IPS DF 4.7 (cell line): ENCODE measurements around the gene CNPPD1.

Experiments used
- DNase-seq: peaks from one replicate; pipeline ENCODE4 v3.0.0-alpha.2; 2013; ENCODE audit warnings: low spot score; ENCODE audit errors: extremely low read depth

CNPPD1 gene

DNA sequence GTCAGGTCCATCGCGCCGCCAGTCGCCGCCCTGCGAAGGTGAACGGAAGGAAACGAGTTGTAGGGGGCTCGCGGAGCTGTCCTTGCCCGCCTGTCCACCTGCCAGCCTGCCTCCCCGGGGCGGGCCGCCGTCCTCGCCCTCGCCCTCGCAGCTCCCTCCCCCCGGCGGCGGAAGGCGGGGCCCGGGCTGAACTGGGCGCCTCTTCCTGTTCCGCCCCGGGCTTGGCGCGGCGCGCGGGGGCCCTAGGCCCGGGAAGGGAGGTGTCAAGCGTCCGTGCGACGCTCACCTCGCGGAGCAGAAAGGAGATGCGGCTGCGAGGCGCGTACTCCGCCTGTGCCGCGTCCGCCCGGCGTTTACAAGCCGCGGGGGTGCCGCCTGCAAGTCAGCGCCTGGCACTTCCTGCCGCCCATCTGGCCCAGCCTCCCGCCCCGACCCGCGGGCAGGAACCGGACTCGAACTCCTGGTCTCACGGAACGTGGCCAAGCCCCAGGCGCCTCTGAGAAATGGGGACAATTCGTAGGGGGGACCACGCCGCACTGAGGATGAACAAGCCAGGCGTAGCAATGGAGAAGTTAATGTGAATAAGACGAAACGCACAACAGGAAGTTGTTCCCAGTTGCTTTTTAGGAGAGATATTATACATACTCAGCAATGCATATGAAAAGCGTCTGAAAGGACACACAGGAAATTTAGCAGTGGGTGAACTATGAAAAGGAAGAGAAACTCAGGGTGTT, at the start of gene CNPPD1:
Gene CNPPD1, minus strand, starts transcription at position 108 of the 734 bp plus-strand sequence. Its CDS starts 97 bp downstream, at position 11.
- no peak for DNase-seq

- no peak for DNase-seq
Observed at GRCh38 chr2:219225350-219225749, 48.6 kb upstream of the CNPPD1 start.

DNA sequence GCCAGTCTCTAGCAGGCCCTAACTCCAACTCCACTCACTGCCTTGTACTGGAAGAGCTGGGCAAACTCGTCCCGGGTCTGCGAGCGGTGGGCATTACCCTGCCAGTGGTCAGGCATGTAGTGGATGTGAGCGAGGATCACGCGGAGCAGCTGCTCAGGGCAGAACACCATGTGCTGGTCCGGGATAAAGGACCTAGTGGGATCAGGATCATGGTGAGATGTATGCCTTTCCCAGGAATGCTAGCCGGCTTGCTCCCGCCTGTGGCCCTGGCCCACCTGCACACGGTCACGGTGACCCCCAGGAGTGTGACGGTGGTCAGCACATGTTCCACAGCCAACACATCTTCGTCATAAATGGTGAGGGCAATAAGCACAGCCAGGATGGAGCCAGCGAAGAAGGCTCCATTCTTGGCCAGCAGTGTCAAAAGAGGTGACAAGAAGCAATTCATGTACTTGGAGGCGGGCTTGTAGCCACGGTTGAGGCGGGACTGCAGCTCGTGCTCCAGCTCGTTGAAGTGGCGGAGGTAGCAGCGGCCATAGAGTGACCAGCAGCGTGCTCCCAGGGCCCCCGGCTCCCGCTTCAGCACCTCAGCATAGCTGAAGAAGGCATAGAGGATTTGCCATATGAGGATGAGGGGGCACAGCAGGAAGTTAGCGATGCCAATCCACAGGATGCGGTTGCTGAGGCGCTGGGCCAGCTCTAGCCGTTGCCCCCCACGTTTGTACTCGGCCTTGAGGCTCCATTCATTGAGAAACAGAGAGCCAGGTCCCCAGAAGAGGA, 47.3 kb upstream of the CNPPD1 start:
- DNase-seq: no peak

DNA sequence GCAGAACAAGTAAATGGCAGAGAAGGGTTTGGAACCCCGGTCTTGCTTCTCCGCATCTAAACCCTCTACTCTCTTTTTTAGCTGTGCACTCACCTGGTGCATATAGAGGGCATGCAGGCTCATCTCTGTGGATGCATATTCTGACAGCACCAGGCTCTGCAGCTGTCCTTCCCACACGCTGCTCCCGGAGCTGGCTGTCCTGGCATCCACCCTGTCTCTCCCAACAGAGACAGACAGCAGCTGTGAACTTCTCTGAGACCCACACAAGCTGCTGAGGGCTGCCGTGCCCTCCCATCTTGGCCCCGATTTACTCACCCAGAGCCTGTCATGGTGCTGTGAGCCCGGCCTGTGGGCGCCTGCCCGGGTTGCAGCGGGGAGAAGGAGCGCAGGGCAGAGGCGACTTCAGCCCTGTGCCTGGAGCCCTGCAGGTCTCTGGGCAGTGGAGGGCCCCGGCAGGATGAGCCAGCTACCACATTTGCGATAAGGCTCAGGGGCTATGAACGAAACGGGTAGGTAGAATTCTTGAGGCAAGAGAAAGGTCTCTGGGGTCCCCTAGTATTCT, 45.3 kb upstream of the CNPPD1 start:
- no peak for DNase-seq

DNA sequence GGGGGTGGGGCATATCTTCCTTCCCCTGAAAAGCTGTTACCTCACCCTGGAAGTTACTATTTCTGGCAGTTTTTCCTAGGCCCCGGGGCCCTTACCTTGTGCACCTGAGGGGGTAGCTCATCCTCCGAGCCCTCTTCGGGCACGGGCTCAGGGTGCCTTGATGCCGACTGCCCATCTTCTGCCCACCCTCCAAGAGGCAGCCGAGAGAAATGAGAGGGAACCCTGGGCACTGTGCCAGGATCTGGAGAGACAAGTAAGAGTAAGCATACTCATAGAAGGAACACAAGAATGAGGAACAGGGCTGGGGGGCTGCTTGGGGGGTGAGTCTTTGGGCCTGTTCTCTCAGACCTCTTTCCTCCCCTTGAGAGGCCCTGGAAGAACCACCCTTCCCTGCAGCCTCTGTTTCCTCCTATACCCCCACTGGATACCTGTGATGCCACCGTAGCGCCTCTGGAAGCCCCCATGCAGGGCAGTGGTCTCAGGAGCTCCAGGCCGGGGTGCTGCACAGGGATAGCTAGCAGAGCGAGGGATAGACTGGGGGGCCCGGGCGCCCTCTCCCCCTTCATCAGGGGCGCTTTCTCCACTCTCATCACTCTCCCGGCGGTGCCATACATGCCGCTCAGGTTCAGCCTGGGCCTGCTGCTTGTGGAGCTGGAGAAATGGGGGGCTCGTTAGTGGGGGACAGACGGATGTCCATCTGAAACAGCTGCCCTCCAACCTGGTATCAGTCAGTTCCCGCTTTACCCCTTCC, 44.1 kb upstream of the CNPPD1 start:
- no peak for DNase-seq

DNA sequence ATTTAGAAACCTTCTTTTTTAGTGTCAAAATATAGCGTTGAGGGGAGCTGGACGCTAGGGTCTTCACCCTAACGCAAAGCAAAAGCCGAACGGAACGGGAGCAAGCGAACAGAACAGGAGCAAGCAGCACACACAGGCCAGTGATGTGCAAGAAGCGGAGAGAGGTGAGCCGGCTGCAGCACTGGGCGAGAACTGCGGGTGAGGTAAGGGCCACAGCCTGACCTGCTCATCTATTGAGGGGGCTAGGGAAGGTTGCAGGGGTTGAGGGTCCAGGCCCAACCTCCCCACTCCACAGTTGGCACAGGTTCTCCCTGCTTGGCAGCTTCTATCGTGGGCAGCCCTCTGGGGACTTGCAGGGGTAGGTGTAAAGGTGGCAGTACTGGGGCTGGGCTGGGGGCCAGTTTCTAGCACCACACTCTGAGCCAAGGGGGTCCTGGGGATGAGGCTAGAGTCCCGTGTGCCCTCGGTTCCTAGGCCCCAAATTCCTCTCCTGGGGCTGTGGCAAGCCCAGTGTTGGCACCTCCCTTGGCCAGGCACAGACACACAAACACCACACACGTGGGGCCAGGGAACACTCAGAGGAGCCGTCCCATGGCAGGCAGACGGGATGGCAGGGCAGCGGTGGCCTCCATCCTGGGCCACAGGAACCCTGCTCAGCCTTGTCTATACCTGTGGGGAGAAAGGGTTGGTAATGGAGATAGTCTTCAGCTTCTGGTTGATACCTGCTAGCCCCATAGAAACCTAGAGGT, 43.2 kb upstream of the CNPPD1 start:
- no peak for DNase-seq

GRCh38 chr2:219218732-219219701, 42.3 kb upstream of the CNPPD1 start, which contains the start of gene ABCB6:
Gene ABCB6 (minus strand): TSS chr2:219218958. CDS start chr2:219218673, 285 bp downstream.
- no peak for DNase-seq

DNA sequence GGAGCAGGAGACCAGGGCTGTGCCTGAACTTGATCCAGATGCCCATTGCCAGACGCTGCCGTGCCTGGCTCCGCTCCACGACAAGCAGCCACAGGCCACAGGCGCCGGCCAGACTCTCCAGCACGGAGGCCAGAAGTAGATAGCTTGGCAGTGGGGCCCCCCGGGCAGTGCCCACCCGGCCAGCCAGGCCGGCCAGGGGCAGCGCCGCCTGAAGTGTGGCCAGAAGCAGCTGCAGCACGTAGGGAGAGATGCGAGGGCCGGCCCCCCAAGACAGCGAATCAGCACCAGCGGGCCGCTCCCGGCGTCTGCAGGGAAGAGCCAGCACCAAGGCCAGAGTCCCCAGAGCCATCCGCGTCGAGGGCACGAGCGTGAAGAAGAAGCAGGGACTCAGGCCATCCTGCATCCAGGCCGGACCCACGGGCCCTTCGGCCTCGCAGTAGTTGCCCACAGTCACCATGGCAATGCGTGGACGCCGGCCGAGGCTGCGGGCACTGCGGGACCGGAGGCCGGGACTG, 41.5 kb upstream of the CNPPD1 start:
- DNase-seq: no peak

DNA sequence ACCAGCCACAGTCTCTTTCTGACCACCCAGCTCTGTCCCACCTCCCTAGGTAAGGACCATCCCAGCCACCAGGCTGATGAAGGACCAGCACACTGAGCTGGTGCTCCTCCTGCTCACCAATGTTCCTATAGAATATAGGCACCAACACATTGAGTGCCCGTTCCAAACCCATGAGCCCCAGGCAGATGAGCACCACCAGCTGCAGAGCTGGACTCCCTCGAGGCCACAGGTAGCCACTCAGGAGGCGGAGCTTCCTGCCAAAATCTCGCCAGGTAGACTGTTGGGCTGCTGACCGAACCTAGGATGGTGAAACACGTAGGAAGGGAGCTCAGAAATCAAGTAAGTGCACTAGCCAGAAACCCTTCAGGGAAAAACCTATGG, 39.8 kb upstream of the CNPPD1 start:
- no peak for DNase-seq

DNA sequence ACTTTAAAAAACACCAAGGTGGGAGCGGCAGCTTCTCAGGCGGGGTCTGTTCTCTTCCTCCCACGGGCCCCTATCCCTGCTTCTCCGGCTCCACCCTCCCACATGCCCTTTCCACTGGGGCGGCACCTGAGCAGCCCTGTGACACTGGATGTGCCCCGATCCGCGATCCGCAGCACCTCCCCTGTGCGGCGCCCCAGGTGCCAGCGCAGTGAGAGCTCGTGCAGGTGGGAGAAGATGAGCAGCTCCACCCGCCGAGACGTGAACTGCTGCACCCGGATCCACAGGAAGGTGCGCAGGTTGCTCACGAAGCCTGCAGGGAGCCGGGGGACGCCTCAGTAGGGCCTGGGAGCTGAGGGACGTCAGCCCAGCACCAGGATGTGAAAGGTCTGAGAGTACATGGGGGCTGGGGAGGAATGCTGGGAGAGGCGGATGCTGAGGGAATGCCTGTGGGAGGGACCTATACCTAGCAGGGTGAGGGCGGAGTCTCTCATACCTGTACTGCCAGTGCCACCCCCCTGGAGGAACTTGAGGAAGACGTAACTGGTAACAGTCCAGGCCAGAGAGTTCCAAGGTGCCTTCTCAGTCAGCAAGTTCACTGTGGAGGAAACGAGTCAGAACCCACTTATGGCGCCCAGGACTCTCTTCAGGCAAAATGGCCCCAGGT, 39.3 kb upstream of the CNPPD1 start:
- no peak for DNase-seq

GRCh38 chr2:219214786-219215185, 38.1 kb upstream of the CNPPD1 start:
- DNase-seq: no peak

DNA sequence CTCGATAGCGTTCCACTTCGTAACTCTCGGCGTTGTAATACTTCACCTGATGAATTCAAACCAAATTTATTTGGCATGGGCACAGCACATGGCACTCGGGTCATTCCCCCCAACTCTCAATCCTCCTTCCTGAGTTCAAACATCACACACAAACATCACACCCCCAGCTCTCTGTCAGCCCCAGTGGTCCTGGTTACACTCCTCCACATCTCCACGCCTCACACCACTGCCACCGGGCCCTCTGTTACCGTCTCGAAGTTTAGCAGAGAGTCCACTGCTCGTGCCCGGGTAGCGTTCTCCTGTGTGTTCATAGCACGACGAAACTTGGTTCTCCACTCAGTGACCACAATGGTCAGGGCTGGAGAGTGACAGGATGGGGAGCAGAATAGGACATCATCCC, 37.4 kb upstream of the CNPPD1 start:
- DNase-seq: no peak

DNA sequence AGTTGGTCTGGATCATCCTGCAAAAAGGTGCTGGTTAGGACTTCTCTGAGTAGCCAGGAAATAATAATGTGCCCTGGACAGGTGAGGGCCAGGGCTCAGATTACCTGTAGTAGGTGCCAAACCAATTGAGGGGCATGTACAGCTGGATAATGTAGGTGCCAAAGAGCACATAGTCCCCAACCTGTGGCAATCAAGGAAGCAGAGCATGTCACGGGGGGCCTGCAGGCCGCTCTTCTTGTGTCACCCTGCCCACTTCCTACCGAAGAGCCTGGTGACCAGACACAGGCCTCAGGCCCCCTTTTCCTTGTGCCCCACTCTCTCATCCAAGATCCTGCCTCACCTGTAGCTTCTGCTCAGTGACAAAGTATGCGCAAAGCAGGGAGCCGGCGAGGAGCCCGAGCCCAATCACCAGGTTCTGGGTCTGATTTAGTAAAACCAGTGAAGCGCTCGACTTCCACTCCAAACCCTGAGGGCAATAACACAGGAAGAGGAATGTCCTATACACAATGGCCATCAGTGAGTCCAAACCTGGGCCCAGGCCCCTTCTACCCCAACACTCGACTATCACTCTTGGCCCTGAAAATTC, 36.9 kb upstream of the CNPPD1 start:
- DNase-seq: no peak

DNA sequence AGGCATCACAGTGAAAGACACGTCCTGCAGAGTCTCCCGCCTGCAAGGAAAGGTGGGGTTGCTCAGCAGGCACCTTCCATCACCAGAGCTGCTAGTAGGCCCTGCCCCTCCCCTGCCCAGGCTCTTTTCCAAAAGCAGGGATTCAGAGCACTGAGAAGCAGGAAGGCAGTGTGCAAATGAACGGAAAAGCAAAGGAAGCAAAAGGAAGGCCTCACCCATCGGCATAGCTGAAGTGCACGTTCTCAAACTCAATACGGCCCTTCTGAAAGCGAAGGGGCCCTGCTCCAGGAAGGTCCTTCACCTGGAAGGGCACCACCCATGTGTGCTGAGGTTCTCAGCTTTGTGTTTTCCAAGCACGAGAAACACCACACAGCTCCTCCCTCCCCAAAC, 36.3 kb upstream of the CNPPD1 start:
- no peak for DNase-seq

- no peak for DNase-seq
Observed at GRCh38 chr2:219210886-219211362, 34.2 kb upstream of the CNPPD1 start.

GRCh38 chr2:219210196-219210885, 33.6 kb upstream of the CNPPD1 start:
- no peak for DNase-seq

GRCh38 chr2:219209236-219210195, 32.8 kb upstream of the CNPPD1 start:
- DNase-seq: no peak
